Mononuclear cell (primary cell): Measurements from ENCODE around the gene ADARB2. TPM values are rescaled to one million over a fixed set of nuclear protein-coding genes. Genes with fewer than 3 reads are reported as not detected.

Source experiments
- H3K27me3 ChIP-seq: 2 replicates; pipeline ENCODE4 v1.6.0; 2011; ENCODE audit warnings: low read length, control low read depth; ENCODE audit not compliant: insufficient read depth
- H3K4me1 ChIP-seq: 2 replicates; pipeline ENCODE4 v1.5.1; 2011; ENCODE audit warnings: mild to moderate bottlenecking, low read length, control low read depth; ENCODE audit not compliant: insufficient read depth
- H3K4me3 ChIP-seq: 2 replicates; pipeline ENCODE4 v1.5.1; 2011; ENCODE audit warnings: mild to moderate bottlenecking, low read length, moderate library complexity
- H3K9me3 ChIP-seq: 2 replicates; pipeline ENCODE4 v1.5.1; 2011; ENCODE audit warnings: low read depth, mild to moderate bottlenecking, control low read depth, low read length
- total RNA-seq: library from RNA; depleted of rRNA; stranded (reverse); fragments of >200 nt; gene quantifications from one replicate; pipeline ENCODE4 v1.2.3, GENCODE V29; 2012

The ADARB2 gene
- total RNA-seq, 1 donor: under 0.01 TPM

DNA sequence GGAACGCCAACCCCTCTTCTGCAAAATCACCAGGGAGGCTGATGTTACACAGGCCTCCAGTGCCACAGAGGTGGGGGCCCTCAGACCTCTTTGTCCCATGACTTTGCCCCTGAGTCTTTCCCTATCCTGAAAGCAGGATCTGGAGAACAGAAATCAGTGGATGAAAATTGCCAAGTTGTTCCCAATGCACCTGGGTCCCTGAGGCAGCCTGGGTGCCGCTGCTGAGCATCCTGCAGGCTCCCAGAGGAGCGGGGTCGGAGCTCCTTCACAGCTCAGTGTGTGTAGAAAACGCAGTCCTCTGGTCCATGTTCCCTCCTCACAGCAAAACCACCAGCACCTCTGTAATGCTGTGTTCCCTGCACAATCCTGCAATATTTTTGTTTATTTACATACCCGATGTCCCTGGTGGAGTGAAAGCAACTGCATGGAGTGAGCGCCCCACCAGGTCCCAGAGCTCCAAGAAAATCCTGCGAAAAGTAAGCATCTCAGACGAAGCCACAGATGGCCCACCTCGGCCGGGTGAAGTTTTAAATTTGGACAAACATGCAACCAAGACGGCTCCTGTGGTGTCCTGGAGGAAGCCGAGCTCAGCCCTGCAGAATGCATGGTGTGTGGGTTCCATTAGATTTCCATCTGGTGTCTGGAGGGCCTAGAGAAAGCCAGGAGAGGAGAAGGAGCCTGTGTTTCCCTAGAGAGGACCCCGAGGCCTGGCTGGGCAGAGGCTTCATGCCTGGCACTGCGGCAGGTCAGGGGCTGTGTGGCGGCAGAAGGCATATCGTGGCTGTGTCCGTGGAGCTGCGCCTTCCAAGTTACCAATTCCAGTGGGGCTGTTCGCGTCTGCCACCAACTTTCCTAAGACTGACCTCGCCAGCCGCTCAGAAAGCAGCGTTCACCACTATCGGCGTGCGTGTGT is 445.9 kb downstream of the ADARB2 start:
- H3K4me3 ChIP-seq: no peak overlapping the region
- H3K9me3 ChIP-seq: no peaks in the 10 kb centered on the region
- H3K4me1 ChIP-seq: no peaks in the 10 kb centered on the region
- H3K27me3 ChIP-seq: no peaks in the 10 kb centered on the region

DNA sequence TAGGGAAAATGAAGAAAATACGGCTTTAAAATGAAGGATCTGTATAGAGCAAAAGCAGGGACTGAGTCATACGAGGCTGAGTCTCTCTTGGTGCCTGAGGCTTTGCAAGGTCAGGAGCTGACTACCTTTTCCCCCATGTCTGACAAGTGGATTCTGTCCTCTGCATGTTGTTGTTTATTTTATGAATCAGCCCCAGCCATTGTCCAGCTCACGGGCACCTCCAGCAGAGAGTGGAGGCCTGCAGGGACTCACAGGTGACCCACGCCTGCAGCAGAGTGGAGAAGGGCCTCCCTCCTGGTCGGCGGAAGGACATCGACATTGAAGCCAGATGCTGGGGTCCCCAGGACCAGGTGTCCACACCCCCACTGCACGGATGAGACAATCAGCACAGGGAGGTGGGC is 447.3 kb downstream of the ADARB2 start:
- H3K27me3 ChIP-seq: no peaks in the 10 kb centered on the region
- no peaks in the 10 kb centered on the region for H3K4me1 ChIP-seq
- no peak overlapping the region for H3K4me3 ChIP-seq
- no peaks in the 10 kb centered on the region for H3K9me3 ChIP-seq

DNA sequence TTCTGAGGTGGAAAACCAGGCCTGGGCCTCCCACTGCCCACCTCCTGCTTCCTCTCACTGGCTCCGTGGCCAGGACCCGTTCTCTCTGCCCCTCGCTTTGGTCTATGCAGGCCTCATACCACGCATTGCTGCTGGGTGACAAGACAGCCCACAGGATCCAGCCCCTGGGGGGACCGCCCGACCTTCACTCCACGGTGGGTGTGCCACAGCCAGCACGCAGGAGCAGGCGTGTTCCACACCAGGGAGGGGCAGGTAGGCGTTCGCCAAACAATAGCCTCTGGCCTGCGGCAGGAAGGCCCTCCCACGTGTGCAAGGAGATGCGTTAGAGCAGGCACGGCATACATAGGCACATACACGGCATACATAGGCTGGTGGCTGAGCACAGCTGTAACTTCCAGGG is 447.7 kb downstream of the ADARB2 start:
- Histone ChIP-seq H3K9me3 (no peaks in the 10 kb centered on the region), H3K4me1 (no peaks in the 10 kb centered on the region), H3K4me3 (no peak overlapping the region), H3K27me3 (no peaks in the 10 kb centered on the region)

DNA sequence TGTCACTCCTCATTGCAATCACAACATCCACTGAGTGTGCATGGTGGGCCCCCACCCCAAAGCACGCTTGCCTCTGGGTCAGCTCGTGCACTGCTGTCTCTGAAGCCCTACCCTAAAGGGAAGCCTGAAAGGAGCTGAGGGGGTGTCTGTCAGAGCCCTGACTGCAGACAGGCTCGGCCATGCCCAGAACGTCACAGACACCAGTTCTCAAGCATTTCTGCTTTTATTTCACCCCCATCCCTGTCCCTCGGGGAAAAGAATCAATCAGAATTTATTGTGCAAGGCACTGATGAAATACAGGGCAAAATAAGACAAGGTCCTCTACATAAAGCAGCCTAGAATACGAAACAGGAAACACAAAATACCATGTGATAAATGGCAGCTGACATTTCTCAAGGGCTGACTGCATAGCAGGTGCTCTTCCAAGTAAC is 449.3 kb downstream of the ADARB2 start:
- H3K27me3 ChIP-seq: no peaks in the 10 kb centered on the region
- no peaks in the 10 kb centered on the region for H3K4me1 ChIP-seq
- no peaks in the 10 kb centered on the region for H3K9me3 ChIP-seq
- H3K4me3 ChIP-seq: no peak overlapping the region

DNA sequence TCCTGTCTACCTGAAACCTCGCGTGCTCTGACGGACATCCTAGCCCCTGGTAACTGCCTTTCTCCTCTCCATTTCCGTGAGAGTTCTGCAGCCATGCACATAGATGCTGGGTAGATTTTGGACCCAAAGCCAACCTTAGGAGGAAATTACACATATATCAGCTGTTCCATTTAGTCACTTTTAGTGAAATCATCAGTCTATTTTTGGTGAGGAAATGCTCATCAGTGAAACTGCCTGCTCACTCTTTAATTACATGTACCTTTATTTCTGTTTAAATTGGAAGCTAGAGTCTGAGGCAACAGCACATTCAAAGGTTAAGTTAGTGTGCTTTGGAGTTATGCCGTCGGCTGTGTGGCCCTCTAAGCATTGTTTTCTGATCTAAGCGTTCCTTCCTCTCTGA is 449.8 kb downstream of the ADARB2 start:
- Histone ChIP-seq H3K4me1 (no peaks in the 10 kb centered on the region), H3K9me3 (no peaks in the 10 kb centered on the region), H3K4me3 (no peak overlapping the region), H3K27me3 (no peaks in the 10 kb centered on the region)

DNA sequence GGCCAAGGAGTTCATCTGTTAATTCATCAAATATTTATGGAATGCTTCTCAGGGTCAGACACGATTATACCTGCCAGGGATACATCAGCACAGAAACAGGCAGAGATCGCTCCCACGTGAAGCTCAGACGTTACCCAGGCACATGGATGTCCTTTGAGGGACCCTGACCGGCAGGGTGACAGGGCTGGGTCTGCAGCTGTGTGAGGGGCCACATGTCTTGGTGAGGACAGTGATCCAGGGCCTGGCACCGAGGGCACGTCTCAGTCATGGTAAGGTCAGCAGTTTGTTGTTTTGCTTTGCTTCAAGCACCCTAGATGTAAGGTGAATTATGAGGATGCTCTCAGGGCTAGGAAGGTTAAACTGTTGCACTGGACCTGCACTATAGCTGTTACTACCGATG is 453.2 kb downstream of the ADARB2 start:
- H3K27me3 ChIP-seq: no peaks in the 10 kb centered on the region
- no peaks in the 10 kb centered on the region for H3K9me3 ChIP-seq

DNA sequence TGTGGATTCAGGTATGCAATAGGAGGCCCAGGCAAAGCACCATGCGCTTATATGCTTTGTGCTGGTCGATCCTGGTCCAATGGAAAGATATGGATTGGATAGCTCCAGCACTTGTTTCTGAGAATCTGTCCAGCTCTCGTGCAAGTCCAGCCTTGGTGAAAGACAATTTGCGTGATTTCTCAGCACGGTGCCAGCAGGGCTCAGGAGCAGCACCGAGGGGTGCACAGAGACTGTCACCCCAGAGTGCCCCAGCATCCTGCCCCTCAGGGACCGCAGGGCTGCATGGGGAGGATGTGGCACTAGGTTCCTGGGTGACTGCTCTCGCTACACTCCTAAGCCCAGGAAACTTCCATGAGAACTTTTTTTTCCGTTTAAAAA is 455.9 kb downstream of the ADARB2 start:
- Histone ChIP-seq H3K4me3 (no peak overlapping the region), H3K4me1 (no peaks in the 10 kb centered on the region), H3K27me3 (no peaks in the 10 kb centered on the region), H3K9me3 (no peaks in the 10 kb centered on the region)

More for the DNA sequence above, 453.2 kb downstream of the ADARB2 start:
- Histone ChIP-seq H3K4me1 (no peaks in the 10 kb centered on the region), H3K4me3 (no peak overlapping the region)

DNA sequence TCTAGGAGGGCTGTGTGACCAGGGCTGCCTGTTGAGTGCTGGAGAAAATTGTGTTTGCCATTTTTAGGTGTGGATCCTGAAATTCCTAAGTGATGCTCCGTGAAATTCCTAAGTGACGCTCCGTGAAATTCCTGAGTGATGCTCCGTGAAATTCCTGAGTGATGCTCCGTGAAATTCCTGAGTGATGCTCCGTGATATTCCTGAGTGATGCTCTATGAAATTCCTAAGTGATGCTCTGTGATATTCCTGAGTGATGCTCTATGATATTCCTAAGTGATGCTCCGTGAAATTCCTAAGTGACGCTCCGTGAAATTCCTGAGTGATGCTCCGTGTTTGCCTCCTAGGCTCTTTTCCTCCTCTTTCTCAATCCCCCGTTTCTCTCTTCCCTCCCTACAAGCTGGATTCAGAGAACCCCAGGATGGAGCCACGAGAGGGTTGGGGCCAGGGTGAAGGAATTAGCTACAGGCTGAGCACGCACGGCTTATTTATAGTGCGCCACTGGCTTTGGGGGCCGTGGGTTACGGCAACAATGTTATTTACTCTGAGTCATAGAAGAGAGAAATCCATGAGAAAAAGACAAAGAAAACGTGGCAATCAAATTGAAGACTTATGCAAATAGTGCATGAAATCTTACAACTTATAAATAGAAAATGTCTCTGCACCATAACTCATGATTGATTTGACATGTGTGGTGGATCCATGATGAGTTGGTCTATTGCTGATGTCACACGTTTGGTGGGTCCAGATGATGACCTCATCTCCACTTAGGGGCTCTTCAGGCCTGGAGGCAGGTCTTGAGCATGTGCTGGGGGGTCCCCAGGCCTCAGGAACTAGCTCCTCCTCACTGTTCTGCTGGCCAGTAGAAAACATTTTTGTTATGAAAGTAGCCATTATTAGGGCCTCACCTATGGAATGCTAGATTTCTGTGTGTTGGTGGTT is 456.6 kb downstream of the ADARB2 start:
- Histone ChIP-seq H3K9me3 (no peaks in the 10 kb centered on the region), H3K4me3 (no peak overlapping the region), H3K4me1 (no peaks in the 10 kb centered on the region), H3K27me3 (no peaks in the 10 kb centered on the region)

DNA sequence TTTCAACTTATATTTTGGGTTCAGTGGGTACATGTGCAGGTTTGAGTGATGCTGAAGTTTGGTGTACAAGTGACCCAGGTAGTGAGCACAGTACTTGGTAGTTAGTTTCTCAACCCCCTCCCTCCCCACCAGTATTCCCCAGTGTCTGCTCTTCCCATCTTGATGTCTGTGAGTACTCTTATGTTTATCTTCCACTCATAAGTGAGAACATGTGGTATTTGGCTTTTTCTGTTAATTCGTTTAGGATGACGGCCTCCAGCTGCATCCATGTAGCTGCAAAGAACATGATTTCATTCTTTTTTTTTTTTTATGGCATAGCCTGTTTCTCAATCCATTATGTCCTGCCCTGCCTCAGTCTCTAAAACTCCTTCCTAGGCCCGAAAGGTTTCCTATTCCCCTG is 459.0 kb downstream of the ADARB2 start:
- H3K27me3 ChIP-seq: no peaks in the 10 kb centered on the region
- H3K4me1 ChIP-seq: no peaks in the 10 kb centered on the region
- no peaks in the 10 kb centered on the region for H3K9me3 ChIP-seq
- H3K4me3 ChIP-seq: no peak overlapping the region

DNA sequence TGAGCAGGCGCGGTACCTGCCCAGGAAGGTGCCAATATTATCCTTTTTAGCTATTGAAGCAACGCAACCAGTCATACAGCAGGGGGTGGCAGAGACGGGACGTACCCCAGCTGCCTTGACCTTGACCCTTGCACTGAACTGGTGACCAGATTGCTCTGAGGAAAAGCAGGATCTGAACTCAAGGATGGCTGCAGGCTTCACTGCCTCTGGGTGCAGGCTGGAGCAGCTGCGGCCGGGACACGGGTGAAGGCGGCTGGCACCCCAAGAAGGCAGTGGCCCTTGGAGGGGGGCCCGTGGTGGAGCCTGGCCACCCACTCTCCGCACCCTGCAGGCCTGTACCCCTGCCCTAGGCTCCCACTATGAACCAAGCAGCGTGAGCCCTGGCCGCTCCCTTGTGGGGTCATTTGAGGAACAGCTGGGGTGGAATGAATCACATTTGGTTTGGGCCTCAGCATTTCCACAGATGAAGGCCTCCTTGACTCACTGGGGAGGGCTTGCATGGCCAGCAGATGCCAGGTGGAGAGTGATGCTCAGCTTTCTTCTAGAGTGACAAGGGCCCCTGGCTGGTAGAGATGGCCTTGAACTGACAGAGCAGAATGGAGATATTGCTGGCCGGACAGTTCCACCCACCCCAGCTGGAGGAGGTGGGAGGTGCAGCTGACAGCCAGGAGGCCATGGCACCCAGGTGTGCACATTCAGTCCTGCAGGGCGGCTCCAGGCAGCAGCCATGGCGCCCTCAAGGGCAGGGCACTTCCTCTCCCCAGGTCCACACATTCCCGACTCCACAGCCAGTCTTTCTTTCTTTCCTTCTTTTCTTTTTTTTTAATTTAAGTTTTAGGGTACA is 462.4 kb downstream of the ADARB2 start:
- H3K4me3 ChIP-seq: no peak overlapping the region
- no peaks in the 10 kb centered on the region for H3K27me3 ChIP-seq
- no peaks in the 10 kb centered on the region for H3K4me1 ChIP-seq
- H3K9me3 ChIP-seq: no peaks in the 10 kb centered on the region

DNA sequence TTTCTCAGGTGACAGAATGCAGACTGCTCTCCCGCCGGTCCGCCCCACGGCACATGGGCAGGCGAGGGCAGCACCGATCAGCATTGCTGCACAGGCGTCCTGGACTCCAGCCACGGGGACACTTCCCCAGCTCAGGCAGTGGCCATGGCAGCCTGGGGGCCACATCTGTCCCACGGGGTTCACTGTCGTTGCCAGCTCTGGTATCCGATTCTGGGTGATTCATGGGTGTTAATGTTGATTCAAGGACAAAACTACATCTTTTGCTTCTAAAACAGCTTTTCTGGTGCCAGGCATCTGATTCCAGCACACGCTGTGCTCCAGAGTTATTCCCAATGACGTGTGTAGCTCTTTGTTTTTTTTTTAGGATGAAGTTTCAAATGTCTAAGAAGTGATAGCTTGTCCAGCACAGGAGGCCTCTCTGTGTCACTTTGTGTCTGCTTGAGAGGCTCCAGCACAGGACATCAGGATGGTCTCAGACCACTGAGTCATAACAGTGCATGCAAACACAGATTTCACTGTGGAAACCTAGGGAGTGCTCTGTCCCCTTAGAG is 463.1 kb downstream of the ADARB2 start:
- no peak overlapping the region for H3K4me3 ChIP-seq
- H3K9me3 ChIP-seq: no peaks in the 10 kb centered on the region
- no peaks in the 10 kb centered on the region for H3K27me3 ChIP-seq
- no peaks in the 10 kb centered on the region for H3K4me1 ChIP-seq

DNA sequence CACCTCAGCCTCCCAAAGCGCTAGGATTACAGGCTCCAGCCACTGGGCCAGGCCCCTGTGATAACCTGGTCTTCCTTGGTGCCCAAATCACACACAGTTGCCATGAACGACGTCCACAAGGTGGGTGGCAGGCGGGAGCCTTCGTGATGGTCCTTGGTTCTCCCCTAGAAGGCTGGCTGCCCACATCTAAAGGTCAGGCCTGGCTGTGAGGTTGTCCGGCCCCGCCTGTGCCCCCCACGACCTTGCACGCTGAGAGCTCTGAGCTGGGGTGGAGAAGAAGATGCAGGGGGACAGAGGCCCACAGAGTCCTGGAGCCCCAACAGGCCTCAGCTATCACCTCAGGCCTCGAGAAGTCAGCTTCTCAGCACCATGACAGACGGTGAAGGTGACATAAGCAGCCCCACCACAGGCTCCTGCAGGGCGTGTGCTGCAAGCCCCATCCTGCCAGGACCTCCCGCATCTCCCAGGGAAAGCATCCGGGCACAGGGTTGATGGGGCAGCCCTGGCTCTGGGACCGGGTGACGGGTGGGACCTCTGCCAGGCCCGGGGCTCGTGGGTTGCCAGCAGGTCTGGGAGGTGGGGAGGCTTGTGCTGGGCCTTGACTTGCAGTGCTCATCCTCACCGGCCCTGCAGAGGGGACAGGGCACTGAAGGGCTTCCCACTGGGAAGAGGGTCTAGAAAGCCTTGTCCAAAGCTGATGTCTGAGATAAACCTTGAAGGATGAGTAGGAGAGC is 463.8 kb downstream of the ADARB2 start:
- no peak overlapping the region for H3K4me3 ChIP-seq

DNA sequence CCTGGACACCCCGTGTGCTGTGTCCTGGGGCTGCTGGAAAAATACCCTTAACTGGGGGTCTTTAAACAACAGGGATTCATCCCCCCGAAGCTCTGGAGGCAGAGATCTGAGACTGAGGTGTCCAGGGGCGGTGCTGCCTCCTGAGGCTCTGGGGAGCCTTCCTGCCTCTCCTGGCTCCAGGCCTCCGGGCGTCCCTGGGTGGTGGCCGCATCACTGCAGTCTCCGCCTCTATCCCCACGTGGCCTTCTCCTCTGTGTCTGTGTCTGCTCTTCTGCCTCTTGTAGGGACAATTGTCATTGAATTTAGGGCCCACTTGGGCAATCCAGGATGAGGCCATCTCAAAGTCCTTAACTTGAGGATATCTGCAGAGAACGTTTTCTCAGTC is 464.6 kb downstream of the ADARB2 start:
- H3K27me3 ChIP-seq: no peaks in the 10 kb centered on the region
- no peak overlapping the region for H3K4me3 ChIP-seq
- no peaks in the 10 kb centered on the region for H3K9me3 ChIP-seq
- no peaks in the 10 kb centered on the region for H3K4me1 ChIP-seq

More for the DNA sequence above, 463.8 kb downstream of the ADARB2 start:
- no peaks in the 10 kb centered on the region for H3K27me3 ChIP-seq
- H3K9me3 ChIP-seq: no peaks in the 10 kb centered on the region
- H3K4me1 ChIP-seq: no peaks in the 10 kb centered on the region
